Testis (tissue), 2 donors: ENCODE data around the gene BAIAP2L1.

Source experiments
- CTCF ChIP-seq, 3 experiments: fragments of 450-650 bp in 2 of 3; fragments of 200-600 bp in 1 of 3; sonication (generic) in 1 of 3; IDR thresholded peaks; one replicate each; pipeline ENCODE4 v1.5.1; 2016 to 2019; ENCODE audit warnings: antibody characterized with exemption in 3 of 3, mild to moderate bottlenecking in 2 of 3, moderate library complexity in 1 of 3
- POLR2A ChIP-seq: fragments of 450-650 bp; IDR thresholded peaks from one replicate; pipeline ENCODE4 v1.6.1; 2017; ENCODE audit warnings: antibody characterized with exemption, mild to moderate bottlenecking, moderate library complexity

GRCh38 chr7:98280296-98280695, 120.6 kb downstream of the BAIAP2L1 start:
- TF ChIP-seq CTCF (IDR thresholded peaks at IDR 0.05) (no peak), POLR2A (no peak)
